Measurements from ENCODE around the gene CRACR2A.

Gene CRACR2A

DNA sequence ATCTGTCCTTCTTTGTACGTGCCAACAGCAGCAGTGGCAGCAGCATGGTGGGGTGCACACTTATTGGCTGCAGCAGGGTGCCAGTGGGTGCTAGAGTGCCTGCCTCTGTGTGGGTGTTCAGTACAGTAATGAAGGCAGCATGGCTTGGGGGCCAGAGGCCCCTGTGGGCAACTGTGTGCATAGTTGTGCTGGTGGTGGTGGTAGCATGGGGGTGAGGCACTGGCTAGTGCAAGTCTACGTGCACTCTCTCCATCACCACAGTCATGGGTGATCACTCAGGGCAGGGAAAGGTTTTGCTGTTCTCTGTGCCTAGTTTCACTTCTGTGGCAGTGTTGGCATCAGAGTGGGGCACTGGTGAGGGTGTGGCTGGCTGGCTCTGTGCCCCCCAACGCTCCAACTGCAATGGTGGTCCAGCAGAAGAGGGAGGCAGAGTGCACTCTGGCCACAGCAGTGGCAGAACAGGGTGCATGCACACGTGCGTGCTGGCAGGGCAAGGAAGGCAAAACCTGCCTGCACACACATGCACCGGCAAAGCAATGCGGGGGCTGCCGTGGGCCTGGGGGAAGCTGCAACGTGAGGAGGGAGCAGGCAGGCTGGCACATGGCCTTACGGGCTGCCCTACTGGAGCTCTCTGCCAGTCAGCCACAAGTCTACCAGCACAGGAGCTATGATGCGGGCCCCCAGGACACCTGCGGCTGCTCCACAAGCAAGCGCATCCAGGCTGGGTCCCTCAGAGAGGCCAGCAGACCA lies 60.1 kb downstream of the CRACR2A start:
- H3K27me3 Mint-ChIP-seq = no peaks in the 10 kb centered on the region
- peaks cover 5% of the 10 kb centered on the region for H3K9me3 Mint-ChIP-seq (ENCODE audit: low read depth)
- no peaks in the 10 kb centered on the region for H3K4me1 Mint-ChIP-seq (ENCODE audit: low read depth)
- no peak overlapping the region for H3K27ac Mint-ChIP-seq
- peaks cover 35% of the 10 kb centered on the region for H3K36me3 Mint-ChIP-seq
- no peak overlapping the region for H3K4me3 Mint-ChIP-seq

DNA sequence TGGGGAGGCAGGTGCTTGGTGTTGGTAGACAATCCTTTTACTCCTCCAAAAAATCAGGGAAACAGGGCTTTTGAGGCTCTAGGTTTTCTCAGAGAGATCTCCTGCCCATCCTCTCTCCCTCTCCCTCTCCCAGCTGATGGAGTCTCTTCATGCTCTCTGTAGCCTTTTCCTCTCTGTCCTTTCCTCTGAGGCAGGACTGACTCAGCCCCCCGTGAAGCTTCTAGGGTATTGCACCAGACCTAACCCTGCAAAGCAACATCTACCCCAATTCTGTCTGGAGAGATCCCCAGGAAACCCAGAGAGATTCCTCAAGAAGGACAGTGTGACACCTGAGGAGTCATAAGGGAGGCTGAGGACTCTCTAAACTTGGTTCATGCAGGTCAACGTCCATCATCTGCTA lies 66.4 kb downstream of the CRACR2A start:
- Mint-ChIP-seq H3K27me3 (no peaks in the 10 kb centered on the region), H3K36me3 (peaks cover 19% of the 10 kb centered on the region), H3K27ac (no peak overlapping the region), H3K4me1 (ENCODE audit: low read depth) (no peaks in the 10 kb centered on the region), H3K4me3 (no peak overlapping the region), H3K9me3 (ENCODE audit: low read depth) (peaks cover 5% of the 10 kb centered on the region)

DNA sequence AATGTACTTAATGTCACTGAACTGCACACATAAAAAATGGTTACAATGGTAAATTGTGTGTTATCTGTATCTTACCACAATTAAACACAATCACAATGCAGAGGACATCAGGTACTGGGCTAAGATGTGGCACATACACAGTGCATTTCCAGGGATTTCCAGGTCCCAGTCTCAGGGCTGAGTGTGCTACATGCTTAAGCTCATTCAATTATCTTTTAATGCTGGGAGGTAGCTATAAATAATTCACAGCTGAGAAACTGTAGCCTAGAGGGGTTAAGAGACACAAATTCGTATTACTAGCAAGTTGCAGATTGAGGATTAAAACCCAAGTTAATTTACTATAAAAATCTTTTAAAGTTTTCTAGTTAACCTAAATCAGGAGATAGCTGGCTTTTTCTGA lies 67.1 kb downstream of the CRACR2A start:
- no peak overlapping the region for H3K4me3 Mint-ChIP-seq
- peaks cover 16% of the 10 kb centered on the region for H3K36me3 Mint-ChIP-seq
- no peaks in the 10 kb centered on the region for H3K4me1 Mint-ChIP-seq (ENCODE audit: low read depth)
- H3K27ac Mint-ChIP-seq = no peak overlapping the region
- H3K9me3 Mint-ChIP-seq (ENCODE audit: low read depth) = peaks cover 5% of the 10 kb centered on the region
- H3K27me3 Mint-ChIP-seq = no peaks in the 10 kb centered on the region

DNA sequence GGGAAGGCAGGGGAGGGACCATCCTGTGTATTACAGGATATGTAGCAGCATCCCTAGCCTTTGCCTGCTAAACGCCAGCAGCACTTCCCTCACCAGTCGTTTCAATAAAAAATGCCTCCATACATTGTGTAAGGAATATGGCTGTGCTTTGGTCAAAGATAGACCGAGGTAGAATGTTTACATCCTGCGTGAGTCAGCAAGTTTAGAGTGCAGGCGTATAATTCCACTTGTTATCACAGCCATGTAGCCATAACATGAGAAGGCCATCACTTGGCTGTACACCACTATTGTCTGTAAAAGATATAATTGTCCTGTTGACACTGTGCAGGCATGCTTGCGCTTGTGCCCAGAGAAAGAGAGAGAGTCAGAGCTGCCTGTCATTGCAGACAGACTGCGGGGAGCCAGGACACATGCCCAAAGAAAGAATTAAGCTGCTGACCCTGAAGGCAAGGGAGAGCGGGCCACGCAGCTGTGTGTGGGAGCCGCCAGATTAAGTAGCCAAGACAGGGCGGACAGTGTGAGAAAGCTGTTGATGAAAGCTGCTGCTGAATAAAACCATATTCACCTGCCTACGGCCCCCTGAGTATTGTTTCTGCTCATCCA lies 68.4 kb downstream of the CRACR2A start:
- Mint-ChIP-seq H3K36me3 (peaks cover 10% of the 10 kb centered on the region), H3K27ac (no peak overlapping the region), H3K4me3 (no peak overlapping the region), H3K9me3 (ENCODE audit: low read depth) (no peaks in the 10 kb centered on the region), H3K4me1 (ENCODE audit: low read depth) (no peaks in the 10 kb centered on the region), H3K27me3 (no peaks in the 10 kb centered on the region)

DNA sequence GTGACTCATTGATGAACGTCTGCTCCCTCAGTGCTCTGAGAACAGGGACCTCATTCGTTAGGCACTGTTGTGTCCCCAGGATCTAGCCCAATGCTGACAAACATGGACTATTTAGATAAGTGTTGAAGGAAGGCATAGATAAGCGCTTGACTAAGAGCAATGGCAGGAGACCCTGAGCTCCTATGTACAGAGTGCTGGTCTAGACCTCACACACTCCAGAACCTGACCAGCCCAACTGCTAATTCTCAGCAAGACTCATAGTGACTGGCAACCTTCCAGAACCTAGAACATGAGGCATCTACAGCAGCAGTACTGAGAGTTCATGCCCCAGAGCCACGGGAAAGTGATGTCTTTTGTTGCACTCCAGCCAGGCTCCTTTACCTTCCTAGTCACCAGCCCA lies 69.2 kb downstream of the CRACR2A start:
- H3K27me3 Mint-ChIP-seq = no peaks in the 10 kb centered on the region
- H3K36me3 Mint-ChIP-seq = peaks cover 13% of the 10 kb centered on the region
- H3K27ac Mint-ChIP-seq = no peak overlapping the region
- no peaks in the 10 kb centered on the region for H3K4me1 Mint-ChIP-seq (ENCODE audit: low read depth)
- H3K9me3 Mint-ChIP-seq (ENCODE audit: low read depth) = no peaks in the 10 kb centered on the region
- no peak overlapping the region for H3K4me3 Mint-ChIP-seq

DNA sequence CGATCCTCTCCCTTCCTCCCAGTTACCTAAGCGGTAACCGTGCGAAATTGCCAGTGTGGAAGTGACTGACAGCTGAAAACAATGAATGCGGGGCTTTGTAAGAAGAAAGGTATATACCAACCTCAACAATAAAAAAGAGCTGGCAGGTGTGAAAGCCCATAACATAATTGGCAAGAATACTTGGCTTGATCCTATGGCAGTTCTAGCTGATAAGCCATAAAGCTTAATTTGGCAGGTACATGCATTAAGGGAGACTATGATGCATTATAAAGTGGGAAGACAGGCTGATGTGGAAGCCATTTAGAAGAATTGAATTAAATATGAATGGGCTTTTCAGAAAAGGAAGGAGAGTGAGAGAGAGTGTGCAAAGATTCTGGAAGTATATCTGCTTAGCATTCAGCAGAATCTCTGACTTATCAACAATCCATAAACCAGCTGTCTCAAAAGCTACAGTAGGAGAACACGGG lies 71.3 kb downstream of the CRACR2A start:
- H3K36me3 Mint-ChIP-seq = peaks cover 13% of the 10 kb centered on the region
- H3K9me3 Mint-ChIP-seq (ENCODE audit: low read depth) = no peaks in the 10 kb centered on the region
- no peak overlapping the region for H3K4me3 Mint-ChIP-seq
- no peaks in the 10 kb centered on the region for H3K4me1 Mint-ChIP-seq (ENCODE audit: low read depth)
- H3K27ac Mint-ChIP-seq = no peak overlapping the region
- no peaks in the 10 kb centered on the region for H3K27me3 Mint-ChIP-seq

DNA sequence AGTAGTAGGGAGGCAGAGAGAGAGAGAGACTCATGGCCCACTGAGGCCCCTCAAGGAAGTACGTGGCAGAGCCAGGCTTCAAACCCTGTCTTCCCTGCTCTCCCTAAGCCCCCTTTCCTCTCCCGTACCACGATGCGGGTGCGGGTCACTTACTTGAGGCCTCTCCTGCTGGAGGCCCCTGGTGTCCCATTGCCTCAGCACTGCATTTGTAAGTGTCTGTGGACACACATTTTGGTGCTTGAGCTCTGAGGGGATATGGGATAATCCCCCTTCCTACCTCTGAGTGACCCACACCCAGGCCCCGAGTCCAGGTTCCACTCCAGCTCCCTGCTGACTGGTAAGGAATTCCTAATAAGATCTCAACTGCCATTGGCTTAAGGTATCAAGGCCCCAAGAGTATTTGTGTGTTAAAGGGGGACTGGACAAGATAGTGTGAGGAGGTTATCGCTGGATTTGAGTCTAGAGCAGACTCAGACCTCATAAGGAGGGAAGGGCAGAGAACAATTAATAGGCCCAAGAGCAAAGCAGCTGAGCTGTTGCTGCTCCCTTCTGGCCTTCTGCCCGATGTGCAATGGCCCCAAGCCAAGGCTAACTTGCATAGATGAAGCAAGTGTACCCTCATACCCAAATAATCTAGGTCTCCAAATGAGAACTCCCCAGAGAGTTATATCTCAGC lies 71.9 kb downstream of the CRACR2A start:
- Mint-ChIP-seq H3K36me3 (peaks cover 13% of the 10 kb centered on the region), H3K4me1 (ENCODE audit: low read depth) (no peaks in the 10 kb centered on the region), H3K27me3 (no peaks in the 10 kb centered on the region), H3K4me3 (no peak overlapping the region), H3K9me3 (ENCODE audit: low read depth) (no peaks in the 10 kb centered on the region), H3K27ac (no peak overlapping the region)

DNA sequence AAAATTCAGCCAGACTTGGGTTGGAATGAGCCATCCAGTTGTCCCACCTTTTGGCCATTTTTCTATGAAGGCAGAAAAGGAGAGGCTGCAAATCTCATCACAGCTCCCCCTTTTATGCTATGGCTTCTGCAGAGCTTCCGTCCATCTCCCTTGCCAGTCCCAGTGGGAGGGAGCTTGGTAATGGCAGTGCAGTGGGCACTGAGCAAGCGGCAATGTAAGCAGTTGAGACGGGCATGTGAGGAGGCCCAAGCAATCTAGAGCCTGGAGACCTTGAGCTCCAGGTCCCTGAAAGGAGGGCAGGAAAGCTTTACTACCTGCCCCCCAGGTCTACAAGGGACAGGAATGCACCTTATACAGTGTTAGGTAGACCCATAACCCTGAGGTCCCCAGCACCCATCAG lies 73.1 kb downstream of the CRACR2A start:
- H3K27me3 Mint-ChIP-seq = no peaks in the 10 kb centered on the region
- no peaks in the 10 kb centered on the region for H3K4me1 Mint-ChIP-seq (ENCODE audit: low read depth)
- no peak overlapping the region for H3K27ac Mint-ChIP-seq
- H3K9me3 Mint-ChIP-seq (ENCODE audit: low read depth) = no peaks in the 10 kb centered on the region
- H3K36me3 Mint-ChIP-seq = peaks cover 8% of the 10 kb centered on the region
- no peak overlapping the region for H3K4me3 Mint-ChIP-seq

DNA sequence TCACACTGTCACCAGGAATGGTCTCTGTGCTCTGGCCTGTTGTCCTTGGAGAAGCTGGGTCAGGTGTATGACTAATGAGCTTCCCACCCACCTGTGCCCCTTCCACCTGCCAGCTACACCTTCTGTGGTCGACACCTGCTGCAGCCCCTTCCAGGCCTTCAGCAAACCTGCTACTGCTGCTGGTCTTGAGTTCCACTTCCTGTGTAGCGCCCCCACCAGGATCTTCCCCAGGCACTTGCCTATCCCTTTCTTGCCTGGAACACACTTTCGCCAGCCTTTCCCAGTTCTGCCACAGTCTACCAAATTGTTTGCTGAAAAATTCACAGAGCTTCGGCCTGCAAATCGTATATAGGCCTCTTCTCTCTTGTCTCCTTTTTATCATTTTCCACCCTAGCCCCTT lies 75.3 kb downstream of the CRACR2A start:
- H3K4me3 Mint-ChIP-seq = no peak overlapping the region
- H3K27ac Mint-ChIP-seq = no peak overlapping the region
- peaks cover 9% of the 10 kb centered on the region for H3K36me3 Mint-ChIP-seq
- no peaks in the 10 kb centered on the region for H3K27me3 Mint-ChIP-seq
- H3K4me1 Mint-ChIP-seq (ENCODE audit: low read depth) = no peaks in the 10 kb centered on the region
- no peaks in the 10 kb centered on the region for H3K9me3 Mint-ChIP-seq (ENCODE audit: low read depth)

DNA sequence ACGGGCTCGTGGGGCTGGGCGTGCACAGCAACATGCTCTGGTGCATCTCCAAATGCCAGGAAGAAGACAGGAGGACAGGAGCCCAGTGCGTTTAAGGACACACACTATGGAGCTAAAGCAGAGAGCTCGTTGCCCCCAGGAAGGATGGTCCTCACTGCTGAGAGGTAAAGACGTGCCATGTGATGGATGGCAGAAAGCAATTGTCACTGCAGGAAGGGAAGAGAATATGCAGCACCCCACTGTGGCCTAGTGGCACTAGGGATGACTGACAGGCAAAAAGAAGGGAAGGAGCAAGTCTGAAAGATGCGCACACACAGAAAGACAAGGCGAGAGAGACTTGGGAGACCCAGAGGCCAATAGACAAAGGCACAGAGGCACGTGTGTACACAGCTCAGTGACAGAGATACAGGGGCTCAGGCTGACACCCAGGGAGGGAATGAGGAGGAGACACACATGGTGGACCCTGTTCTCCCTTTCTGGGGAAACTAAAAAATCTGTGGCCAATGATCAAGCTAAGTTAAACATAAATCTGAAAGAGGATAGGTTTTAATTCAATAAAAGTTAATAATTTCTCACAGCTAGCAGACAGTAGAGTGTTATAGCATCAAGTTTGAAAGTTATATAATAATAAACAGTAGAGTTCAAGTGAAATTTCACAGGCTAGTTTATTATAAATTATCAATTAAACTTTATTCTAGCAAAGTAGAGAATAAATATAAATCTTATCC lies 78.8 kb downstream of the CRACR2A start:
- no peak overlapping the region for H3K27ac Mint-ChIP-seq
- no peak overlapping the region for H3K4me3 Mint-ChIP-seq
- no peaks in the 10 kb centered on the region for H3K27me3 Mint-ChIP-seq
- peaks cover 6% of the 10 kb centered on the region for H3K36me3 Mint-ChIP-seq
- no peaks in the 10 kb centered on the region for H3K9me3 Mint-ChIP-seq (ENCODE audit: low read depth)
- H3K4me1 Mint-ChIP-seq (ENCODE audit: low read depth) = no peaks in the 10 kb centered on the region

DNA sequence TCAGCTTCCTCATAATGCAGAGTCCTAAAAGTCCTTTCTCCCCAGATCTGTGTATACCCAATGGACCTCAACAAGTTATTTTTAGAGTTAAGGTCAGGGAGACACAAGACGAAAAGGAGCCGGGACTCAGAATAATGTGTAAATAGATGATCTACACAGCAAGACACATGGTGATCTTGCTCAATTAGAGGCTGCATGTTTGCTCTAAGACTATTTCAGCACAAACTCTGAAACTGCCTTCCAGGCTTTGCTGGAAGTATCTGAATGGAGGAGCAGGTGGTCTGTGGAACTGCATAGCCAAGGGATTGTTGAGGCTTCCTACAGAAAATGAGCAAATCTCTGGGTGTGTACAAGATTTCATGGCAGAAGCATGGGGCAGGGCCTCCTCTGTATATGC lies 80.8 kb downstream of the CRACR2A start:
- no peaks in the 10 kb centered on the region for H3K9me3 Mint-ChIP-seq (ENCODE audit: low read depth)
- H3K36me3 Mint-ChIP-seq = peaks cover 4% of the 10 kb centered on the region
- no peaks in the 10 kb centered on the region for H3K4me1 Mint-ChIP-seq (ENCODE audit: low read depth)
- H3K27me3 Mint-ChIP-seq = no peaks in the 10 kb centered on the region
- no peak overlapping the region for H3K27ac Mint-ChIP-seq
- no peak overlapping the region for H3K4me3 Mint-ChIP-seq

DNA sequence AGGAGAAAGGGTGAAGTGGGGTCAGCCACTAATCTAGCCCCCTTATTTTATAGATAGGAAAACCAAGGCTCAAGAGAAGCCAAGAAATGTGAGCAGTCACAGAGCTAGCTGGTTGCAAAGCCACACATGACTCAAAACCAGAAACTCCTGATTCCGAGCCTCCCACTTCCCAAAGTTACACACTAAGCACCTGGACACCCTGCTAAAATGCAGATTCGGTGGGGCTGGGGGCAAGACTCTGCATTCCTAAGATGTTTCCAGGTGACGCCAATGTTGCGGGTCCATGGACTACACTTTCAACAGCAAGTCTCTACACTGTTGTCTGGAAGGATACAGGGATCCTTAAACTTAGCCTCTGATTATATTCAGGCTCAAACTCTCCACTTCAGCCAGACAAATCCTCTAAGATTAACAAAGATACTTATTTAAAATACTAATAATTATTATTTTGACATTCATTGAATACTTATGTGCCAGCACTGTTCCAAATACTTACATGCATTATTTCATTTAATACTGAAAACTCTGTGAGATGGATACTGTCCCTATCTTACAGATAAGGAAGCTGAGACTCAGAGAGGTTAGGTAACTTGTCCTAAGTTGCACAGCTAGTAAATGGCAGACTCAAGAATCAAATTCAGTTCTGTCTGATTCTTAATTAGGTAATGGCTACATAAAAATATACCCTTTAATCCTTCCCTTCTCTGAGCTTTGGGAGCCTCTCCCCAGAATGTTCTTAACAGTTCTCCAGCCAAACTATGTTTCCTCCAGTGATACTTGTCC lies 81.4 kb downstream of the CRACR2A start:
- Mint-ChIP-seq H3K27ac (no peak overlapping the region), H3K4me3 (no peak overlapping the region), H3K4me1 (ENCODE audit: low read depth) (no peaks in the 10 kb centered on the region), H3K9me3 (ENCODE audit: low read depth) (no peaks in the 10 kb centered on the region), H3K27me3 (no peaks in the 10 kb centered on the region), H3K36me3 (peaks cover 6% of the 10 kb centered on the region)

DNA sequence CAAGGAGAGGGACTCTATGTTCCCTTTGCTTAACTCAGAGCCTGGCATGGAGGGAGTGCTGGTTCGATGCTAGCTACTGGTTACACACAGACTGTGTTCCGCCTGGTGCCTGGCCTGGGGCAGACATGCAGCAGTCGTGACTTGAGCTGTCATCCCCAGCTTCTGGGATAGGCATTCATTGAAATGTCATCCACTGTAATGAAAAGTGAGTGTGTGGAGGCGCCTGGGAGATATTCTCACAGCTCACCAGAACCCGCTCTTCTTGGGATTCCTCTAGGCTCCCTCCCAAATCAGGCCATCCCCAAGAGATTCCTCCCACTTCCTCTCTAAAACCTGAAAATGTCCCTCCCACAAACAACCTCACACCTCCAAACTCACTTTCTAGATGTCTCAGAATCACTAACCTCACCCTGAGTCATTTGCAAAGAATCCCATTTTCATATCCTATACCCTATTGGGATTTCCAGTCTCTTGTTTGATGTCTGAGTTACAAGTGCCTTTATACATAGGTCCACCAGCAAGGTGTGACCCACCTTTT lies 82.8 kb downstream of the CRACR2A start:
- no peak overlapping the region for H3K4me3 Mint-ChIP-seq
- no peaks in the 10 kb centered on the region for H3K9me3 Mint-ChIP-seq (ENCODE audit: low read depth)
- H3K4me1 Mint-ChIP-seq (ENCODE audit: low read depth) = no peaks in the 10 kb centered on the region
- peaks cover 12% of the 10 kb centered on the region for H3K36me3 Mint-ChIP-seq
- no peak overlapping the region for H3K27ac Mint-ChIP-seq
- H3K27me3 Mint-ChIP-seq = no peaks in the 10 kb centered on the region

DNA sequence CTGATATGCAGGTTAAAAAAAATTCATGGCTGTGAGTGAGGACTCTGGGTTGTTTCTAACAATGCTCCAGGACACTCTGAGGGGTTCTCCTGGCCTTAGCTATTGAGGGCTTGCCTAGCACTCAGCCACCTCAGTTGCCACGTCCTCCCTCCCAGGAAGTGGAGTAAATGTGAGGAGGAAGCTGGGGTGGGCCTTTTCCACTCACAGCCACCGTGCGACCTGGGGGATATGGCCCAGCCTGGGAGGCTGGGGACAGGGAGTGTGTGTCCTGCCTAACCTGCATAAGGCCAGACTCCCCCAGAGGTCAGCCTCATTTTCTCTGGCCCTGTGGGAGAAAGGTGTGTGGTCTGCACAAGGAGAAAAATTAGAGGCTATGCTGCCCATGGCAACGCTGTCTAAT lies 83.3 kb downstream of the CRACR2A start:
- Mint-ChIP-seq H3K9me3 (ENCODE audit: low read depth) (no peaks in the 10 kb centered on the region), H3K36me3 (peaks cover 12% of the 10 kb centered on the region), H3K4me1 (ENCODE audit: low read depth) (no peaks in the 10 kb centered on the region), H3K27me3 (no peaks in the 10 kb centered on the region), H3K27ac (no peak overlapping the region), H3K4me3 (no peak overlapping the region)
